ENCODE results near the gene DPAGT1. TPM values are rescaled to one million over a fixed set of nuclear protein-coding genes. Genes with fewer than 3 reads are reported as not detected.

DPAGT1 gene
- polyA plus RNA-seq, 1 experiment, result 67.4 TPM

GRCh38 chr11:119100246-119100970 lies 1.2 kb downstream of the DPAGT1 start:
- DNase-seq (ENCODE audit: low read depth), result no peak
- no peaks in the 10 kb centered on the region for H3K27me3 ChIP-seq (ENCODE audit: control insufficient read depth, insufficient read depth, low read length)
- POLR2A ChIA-PET, result no interaction called here
- CTCF ChIA-PET, result interaction anchor here (0.8 to 2.2 kb wide), 4 partner anchors 14 to 96 kb away, joined by 3 to 8 read pairs (median 3); no protein-coding TSS in a partner anchor
- peaks cover 4% of the 10 kb centered on the region for H3K36me3 ChIP-seq (ENCODE audit: control insufficient read depth, insufficient read depth, low read length)
- TF ChIP-seq CTCF (IDR thresholded peaks at IDR 0.05; ENCODE audit: insufficient read depth, low read depth, low read length), result peak; percentile 62
- H3K4me3 ChIP-seq (ENCODE audit: low read depth, low read length), result peak overlapping the region; percentile 76

GRCh38 chr11:119099711-119100110 lies 1.9 kb downstream of the DPAGT1 start:
- no peak for DNase-seq (ENCODE audit: low read depth)
- no peaks in the 10 kb centered on the region for H3K27me3 ChIP-seq (ENCODE audit: control insufficient read depth, insufficient read depth, low read length)
- CTCF ChIA-PET, result interaction anchor here (1.0 to 1.2 kb wide), 2 partner anchors 13 to 97 kb away, joined by 3 read pairs; no protein-coding TSS in a partner anchor
- peaks cover 4% of the 10 kb centered on the region for H3K36me3 ChIP-seq (ENCODE audit: control insufficient read depth, insufficient read depth, low read length)
- no peak overlapping the region for H3K4me3 ChIP-seq (ENCODE audit: low read depth, low read length)
- POLR2A ChIA-PET, result no interaction called here
- TF ChIP-seq CTCF (IDR thresholded peaks at IDR 0.05; ENCODE audit: insufficient read depth, low read depth, low read length), result no peak

GRCh38 chr11:119095066-119095880 lies 6.4 kb downstream of the DPAGT1 start:
- peak; percentile 98 for DNase-seq (ENCODE audit: low read depth)
- ChIA-PET POLR2A (interaction anchor here (0.6 to 1.1 kb wide), 8 partner anchors 10 to 75 kb away, joined by 3 to 35 read pairs (median 4); partner anchors contain the start of genes ABCG4, C2CD2L, HMBS and VPS11), CTCF (interaction anchor here (0.6 to 2.4 kb wide), 15 partner anchors 10 to 311 kb away, joined by 3 to 14 read pairs (median 4); partner anchors contain the start of genes C1QTNF5, C2CD2L, CBL and HMBS)
- 0 out of 2 replicates have a peak, but pooled peaks have one; percentile 3 for TF ChIP-seq CTCF (IDR thresholded peaks at IDR 0.05; ENCODE audit: insufficient read depth, low read depth, low read length)
- peak overlapping the region; percentile 78 for H3K4me3 ChIP-seq (ENCODE audit: low read depth, low read length)
- no peaks in the 10 kb centered on the region for H3K27me3 ChIP-seq (ENCODE audit: control insufficient read depth, insufficient read depth, low read length)
- H3K36me3 ChIP-seq (ENCODE audit: control insufficient read depth, insufficient read depth, low read length), result peaks cover 9% of the 10 kb centered on the region

- H3K4me3 ChIP-seq (ENCODE audit: low read depth, low read length), result peak overlapping the region; percentile 78
- no peak for DNase-seq (ENCODE audit: low read depth)
- no peaks in the 10 kb centered on the region for H3K27me3 ChIP-seq (ENCODE audit: control insufficient read depth, insufficient read depth, low read length)
- peaks cover 9% of the 10 kb centered on the region for H3K36me3 ChIP-seq (ENCODE audit: control insufficient read depth, insufficient read depth, low read length)
- peak; percentile 83 for TF ChIP-seq CTCF (IDR thresholded peaks at IDR 0.05; ENCODE audit: insufficient read depth, low read depth, low read length)
- ChIA-PET CTCF (interaction anchor here (0.6 to 2.4 kb wide), 16 partner anchors 9 to 312 kb away, joined by 3 to 14 read pairs (median 4); partner anchors contain the start of genes C1QTNF5, C2CD2L, CBL and HMBS), POLR2A (interaction anchor here (0.6 to 1.1 kb wide), 7 partner anchors 10 to 75 kb away, joined by 3 to 35 read pairs (median 5); partner anchors contain the start of genes C2CD2L and HMBS)
These were observed 6.9 kb downstream of the DPAGT1 start for GRCh38 chr11:119094816-119095065.
